Measurements from ENCODE around the gene P3H1.

GRCh38 chr1:42807056-42807668 lies 40.3 kb upstream of the P3H1 start:
- TF ChIP-seq POLR2AphosphoS5 (IDR thresholded peaks at IDR 0.05; ENCODE audit: low read depth) (no peak), CTCF (IDR thresholded peaks at IDR 0.05; ENCODE audit: insufficient read depth, low read length) (no peak), GABPA (IDR thresholded peaks at IDR 0.05; ENCODE audit: low read depth) (no peak)
